Measurements from ENCODE around the gene GPNMB.

DNA sequence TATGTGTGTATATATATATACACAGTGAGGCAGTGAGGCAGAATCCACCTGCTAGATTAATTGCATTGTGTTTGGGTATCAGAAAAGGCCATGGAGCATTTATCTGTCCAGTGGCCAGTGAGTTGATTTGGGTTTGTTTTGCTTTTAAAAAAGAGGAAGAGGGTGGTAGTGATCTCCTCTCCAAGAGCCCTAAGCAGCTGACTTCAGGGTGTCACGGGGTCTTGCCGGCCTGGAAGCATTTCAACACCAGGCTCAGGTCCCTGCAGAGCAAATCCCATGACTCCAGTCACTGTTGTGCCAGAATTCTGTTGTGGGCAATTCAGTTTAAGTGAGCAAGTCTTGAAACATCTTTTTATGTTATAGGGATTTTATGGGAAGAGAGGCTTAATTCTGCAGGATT is 30.6 kb upstream of the GPNMB start:
- TF ChIP-seq, protein P1, sequence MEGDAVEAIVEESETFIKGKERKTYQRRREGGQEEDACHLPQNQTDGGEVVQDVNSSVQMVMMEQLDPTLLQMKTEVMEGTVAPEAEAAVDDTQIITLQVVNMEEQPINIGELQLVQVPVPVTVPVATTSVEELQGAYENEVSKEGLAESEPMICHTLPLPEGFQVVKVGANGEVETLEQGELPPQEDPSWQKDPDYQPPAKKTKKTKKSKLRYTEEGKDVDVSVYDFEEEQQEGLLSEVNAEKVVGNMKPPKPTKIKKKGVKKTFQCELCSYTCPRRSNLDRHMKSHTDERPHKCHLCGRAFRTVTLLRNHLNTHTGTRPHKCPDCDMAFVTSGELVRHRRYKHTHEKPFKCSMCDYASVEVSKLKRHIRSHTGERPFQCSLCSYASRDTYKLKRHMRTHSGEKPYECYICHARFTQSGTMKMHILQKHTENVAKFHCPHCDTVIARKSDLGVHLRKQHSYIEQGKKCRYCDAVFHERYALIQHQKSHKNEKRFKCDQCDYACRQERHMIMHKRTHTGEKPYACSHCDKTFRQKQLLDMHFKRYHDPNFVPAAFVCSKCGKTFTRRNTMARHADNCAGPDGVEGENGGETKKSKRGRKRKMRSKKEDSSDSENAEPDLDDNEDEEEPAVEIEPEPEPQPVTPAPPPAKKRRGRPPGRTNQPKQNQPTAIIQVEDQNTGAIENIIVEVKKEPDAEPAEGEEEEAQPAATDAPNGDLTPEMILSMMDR (IDR thresholded peaks at IDR 0.05), result no peak
- TF ChIP-seq POLR2A (IDR thresholded peaks at IDR 0.05) (no peak), EP300 (IDR thresholded peaks at IDR 0.05) (no peak)
